ENCODE results near the gene C2orf68. TPM values are rescaled to one million over a fixed set of nuclear protein-coding genes. Genes with fewer than 3 reads are reported as not detected.

C2orf68 gene
- total and polyA plus RNA-seq, 7 donors = 10.6 to 23.0 (median 13.0) TPM

GRCh38 chr2:85648619-85649018, 36.8 kb upstream of the C2orf68 start:
- Histone ChIP-seq H3K4me1 (no peaks in the 10 kb centered on the region), H3K27ac (no peak overlapping the region), H3K36me3 (peaks cover 36 to 94% (median 53%) of the 10 kb centered on the region in 4 donors), H3K4me3 (no peak overlapping the region), H3K9me3 (no peaks in the 10 kb centered on the region), H3K27me3 (no peaks in the 10 kb centered on the region)
- TF ChIP-seq CTCF (IDR thresholded peaks at IDR 0.05) (peak in 1 of 4 experiments; percentile 9), POLR2AphosphoS5 (IDR thresholded peaks at IDR 0.05) (no peak)
- DNase-seq = no peak
- intact Hi-C loops (cut with DNase I) = no loop called here
- WGBS, 2 donors = 65 to 68% methylated on average over 2 of the region's 2 CpGs

DNA sequence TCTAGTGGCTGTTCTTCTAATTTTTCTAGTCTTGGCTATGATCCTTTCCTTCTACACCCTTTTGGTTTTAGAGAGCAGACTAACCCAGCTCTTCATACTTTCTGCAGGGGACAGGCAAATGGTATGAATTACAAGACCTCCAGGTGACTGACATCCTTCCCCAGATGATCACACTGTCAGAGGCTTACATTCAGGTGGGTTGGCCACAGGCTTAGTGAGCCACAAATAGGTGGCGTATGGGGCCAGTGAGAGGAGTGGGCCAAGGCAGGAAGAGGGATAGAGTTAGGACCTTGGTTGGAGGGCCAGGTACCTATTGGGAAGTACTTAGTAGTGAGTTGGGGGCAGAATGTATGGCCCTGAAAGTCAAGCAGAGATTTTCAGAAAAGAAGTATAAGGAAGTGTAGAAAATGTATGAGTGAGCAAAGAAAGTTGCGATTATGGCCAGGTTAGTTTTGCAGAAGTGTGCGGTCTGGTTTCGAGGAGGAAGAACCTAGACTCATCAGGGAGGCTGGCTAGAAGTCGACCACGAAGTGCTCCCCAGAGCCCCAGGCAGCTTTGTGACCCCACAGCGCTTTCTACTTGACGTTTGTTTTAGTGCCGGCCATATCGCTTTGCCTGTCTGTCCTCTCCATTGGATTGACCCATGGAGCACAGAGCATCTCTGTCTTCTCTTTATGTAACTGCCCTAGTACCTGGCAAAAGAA, 36.1 kb upstream of the C2orf68 start:
- no peak for DNase-seq
- intact Hi-C loops (cut with DNase I) = no loop called here
- peaks cover 38 to 95% (median 53%) of the 10 kb centered on the region in 4 donors for H3K36me3 ChIP-seq
- no peak for TF ChIP-seq POLR2A (IDR thresholded peaks at IDR 0.05)
- no peak for TF ChIP-seq POLR2AphosphoS5 (IDR thresholded peaks at IDR 0.05)
- no peak for TF ChIP-seq EP300 (IDR thresholded peaks at IDR 0.05)
- no peak for TF ChIP-seq CTCF (IDR thresholded peaks at IDR 0.05)
- no peak overlapping the region for H3K4me3 ChIP-seq
- no peaks in the 10 kb centered on the region for H3K27me3 ChIP-seq
- H3K27ac ChIP-seq = no peak overlapping the region
- no peaks in the 10 kb centered on the region for H3K9me3 ChIP-seq
- 75 to 90% methylated on average over 10 of the region's 10 CpGs for WGBS, 2 donors
- H3K4me1 ChIP-seq = no peaks in the 10 kb centered on the region

DNA sequence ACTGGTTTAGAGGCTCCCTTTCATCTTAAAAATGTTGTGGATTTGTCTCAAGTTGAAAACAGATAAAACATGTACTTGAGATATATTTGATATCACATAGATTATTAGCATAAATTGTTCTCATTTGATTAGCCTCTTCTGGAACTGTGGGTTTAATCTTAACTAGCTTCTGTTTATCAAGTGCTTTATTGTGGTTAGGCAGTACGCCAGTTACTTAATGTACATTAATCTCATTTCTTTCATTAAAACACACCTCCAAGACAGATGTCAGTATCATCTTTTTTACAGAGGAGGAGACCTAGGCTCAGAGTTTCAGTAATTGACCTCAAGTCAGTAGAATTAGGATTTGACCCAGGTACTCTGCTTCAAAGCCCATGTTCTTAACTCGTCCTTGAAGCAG, 34.3 kb upstream of the C2orf68 start:
- no peak overlapping the region for H3K4me3 ChIP-seq
- WGBS, 2 donors = 90 to 92% methylated on average over 2 of the region's 2 CpGs
- intact Hi-C loops (cut with DNase I) = no loop called here

GRCh38 chr2:85644909-85645308, 33.0 kb upstream of the C2orf68 start:
- no peak overlapping the region for H3K4me3 ChIP-seq
- no peaks in the 10 kb centered on the region for H3K4me1 ChIP-seq
- TF ChIP-seq POLR2AphosphoS5 (IDR thresholded peaks at IDR 0.05) (no peak), CTCF (IDR thresholded peaks at IDR 0.05) (no peak), EP300 (IDR thresholded peaks at IDR 0.05) (no peak), POLR2A (IDR thresholded peaks at IDR 0.05) (no peak)
- no peak overlapping the region for H3K27ac ChIP-seq
- DNase-seq = no peak
- no peaks in the 10 kb centered on the region for H3K27me3 ChIP-seq
- H3K36me3 ChIP-seq = peaks cover 64 to 100% (median 73%) of the 10 kb centered on the region in 4 donors
- H3K9me3 ChIP-seq = no peaks in the 10 kb centered on the region
- intact Hi-C loops (cut with DNase I) = no loop called here
- WGBS, 2 donors = 97 to 98% methylated on average over 8 of the region's 8 CpGs

More for the DNA sequence above, 34.3 kb upstream of the C2orf68 start:
- TF ChIP-seq POLR2A (IDR thresholded peaks at IDR 0.05) (no peak), EP300 (IDR thresholded peaks at IDR 0.05) (no peak), CTCF (IDR thresholded peaks at IDR 0.05) (no peak), POLR2AphosphoS5 (IDR thresholded peaks at IDR 0.05) (no peak)
- Histone ChIP-seq H3K27ac (no peak overlapping the region), H3K36me3 (peaks cover 51 to 100% (median 66%) of the 10 kb centered on the region in 4 donors), H3K27me3 (no peaks in the 10 kb centered on the region), H3K9me3 (no peaks in the 10 kb centered on the region), H3K4me1 (no peaks in the 10 kb centered on the region)
- DNase-seq = no peak

DNA sequence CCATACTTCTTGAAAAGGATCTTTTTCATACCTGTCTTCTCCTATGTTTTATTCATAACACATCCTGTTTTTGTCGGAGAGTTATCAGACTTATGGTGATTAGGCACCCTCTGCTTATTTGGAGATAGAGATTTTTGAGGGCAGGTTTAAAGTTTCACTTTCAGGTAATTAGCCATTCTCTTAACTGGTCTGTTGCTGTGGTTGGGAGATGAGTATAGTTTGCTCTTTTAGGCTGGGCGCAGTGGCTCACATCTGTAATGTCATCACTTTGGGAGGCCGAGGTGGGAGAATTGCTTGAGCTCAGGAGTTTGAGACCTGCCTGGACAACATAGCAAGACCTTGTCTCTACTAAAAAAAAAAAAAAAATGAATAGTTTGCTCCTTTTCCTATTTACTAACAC, 30.9 kb upstream of the C2orf68 start:
- TF ChIP-seq CTCF (IDR thresholded peaks at IDR 0.05) (no peak), EP300 (IDR thresholded peaks at IDR 0.05) (no peak), POLR2A (IDR thresholded peaks at IDR 0.05) (no peak)
- DNase-seq = no peak
- no peak overlapping the region for H3K27ac ChIP-seq
- intact Hi-C loops (cut with DNase I) = no loop called here
- no peak overlapping the region for H3K4me3 ChIP-seq
- WGBS, 2 donors = 73 to 91% methylated on average over 3 of the region's 3 CpGs
- H3K4me1 ChIP-seq = no peaks in the 10 kb centered on the region
- no peaks in the 10 kb centered on the region for H3K27me3 ChIP-seq
- peaks cover 61 to 100% (median 68%) of the 10 kb centered on the region in 4 donors for H3K36me3 ChIP-seq
- H3K9me3 ChIP-seq = no peaks in the 10 kb centered on the region
